ENCODE measurements around the gene ETF1. TPM values are rescaled to one million over a fixed set of nuclear protein-coding genes. Genes with fewer than 3 reads are reported as not detected.

ETF1 gene
- polyA plus RNA-seq, 3 donors, result 34.8 to 71.4 (median 61.6) TPM

DNA sequence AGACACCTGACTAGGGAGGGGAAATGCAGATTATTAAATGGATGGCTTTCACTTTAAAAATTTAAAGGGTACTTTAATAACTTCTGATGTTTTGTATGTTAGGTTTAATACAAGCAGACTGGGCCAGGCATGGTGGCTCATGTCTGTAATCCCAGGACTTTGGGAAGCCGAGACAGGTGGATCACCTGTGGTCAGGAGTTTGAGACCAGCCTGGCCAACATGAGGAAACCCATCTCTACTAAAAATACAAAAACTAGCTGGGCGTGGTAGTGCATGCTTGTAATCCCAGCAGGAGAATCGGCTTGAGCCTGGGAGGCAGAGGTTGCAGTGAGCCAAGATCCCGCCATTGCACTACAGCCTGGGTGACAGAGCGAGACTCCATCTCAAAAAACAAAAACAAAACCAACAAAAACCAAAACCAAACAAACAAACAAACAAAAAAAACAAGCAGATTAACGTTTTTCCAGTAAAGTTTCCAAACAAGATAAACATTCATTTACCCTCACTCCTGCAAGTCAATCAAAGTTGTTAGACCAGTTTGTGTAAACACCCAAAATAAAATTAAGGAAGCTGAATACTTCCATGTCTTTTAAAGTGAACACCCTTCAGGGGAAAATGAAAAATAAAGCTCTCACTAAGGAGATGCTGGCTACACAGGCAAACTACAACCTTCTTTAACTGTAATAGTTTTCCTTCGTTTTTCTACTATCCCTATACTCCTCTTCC, 14.1 kb downstream of the ETF1 start:
- no peak overlapping the region for H2AFZ ChIP-seq (ENCODE audit: insufficient read depth, low read depth, low read length, poor library complexity, severe bottlenecking)
- no peak overlapping the region for H3K4me3 Mint-ChIP-seq
- no peaks in the 10 kb centered on the region for H3K27me3 Mint-ChIP-seq (ENCODE audit: low read depth in 3 of 3)
- H3K9me3 ChIP-seq (replicated peaks in 1 of 2; ENCODE audit: control insufficient read depth in 1 of 2, insufficient read depth in 1 of 2, low read length in 2 of 2), result no peaks in the 10 kb centered on the region
- no peak overlapping the region for H3K27ac ChIP-seq (ENCODE audit: low read depth in 1 of 2, low read length in 2 of 2)
- H3K36me3 ChIP-seq (replicated peaks in 1 of 2; ENCODE audit: control insufficient read depth in 1 of 2, insufficient read depth in 2 of 2, low read length in 2 of 2), result peaks cover 16 to 76% of the 10 kb centered on the region in 2 donors
- peaks cover 29 to 76% of the 10 kb centered on the region in 2 donors for H3K36me3 Mint-ChIP-seq
- intact Hi-C loops (cut with micrococcal nuclease), result no loop called here
- 88% methylated on average over 7 of the region's 7 CpGs for WGBS (ENCODE audit: insufficient coverage)
- no peaks in the 10 kb centered on the region for H3K9me3 Mint-ChIP-seq
- H4K20me1 ChIP-seq (ENCODE audit: insufficient read depth, low read length), result peaks cover 100% of the 10 kb centered on the region
- H3K27me3 ChIP-seq (ENCODE audit: control insufficient read depth in 2 of 2, insufficient read depth in 2 of 2, low read length in 2 of 2), result no peaks in the 10 kb centered on the region
- H3K79me2 ChIP-seq (ENCODE audit: insufficient read depth, low read length), result peaks cover 99% of the 10 kb centered on the region
- H3K4me2 ChIP-seq (replicated peaks; ENCODE audit: extremely low read depth, low read length, poor library complexity, severe bottlenecking), result no peak overlapping the region
- TF ChIP-seq, protein P1, sequence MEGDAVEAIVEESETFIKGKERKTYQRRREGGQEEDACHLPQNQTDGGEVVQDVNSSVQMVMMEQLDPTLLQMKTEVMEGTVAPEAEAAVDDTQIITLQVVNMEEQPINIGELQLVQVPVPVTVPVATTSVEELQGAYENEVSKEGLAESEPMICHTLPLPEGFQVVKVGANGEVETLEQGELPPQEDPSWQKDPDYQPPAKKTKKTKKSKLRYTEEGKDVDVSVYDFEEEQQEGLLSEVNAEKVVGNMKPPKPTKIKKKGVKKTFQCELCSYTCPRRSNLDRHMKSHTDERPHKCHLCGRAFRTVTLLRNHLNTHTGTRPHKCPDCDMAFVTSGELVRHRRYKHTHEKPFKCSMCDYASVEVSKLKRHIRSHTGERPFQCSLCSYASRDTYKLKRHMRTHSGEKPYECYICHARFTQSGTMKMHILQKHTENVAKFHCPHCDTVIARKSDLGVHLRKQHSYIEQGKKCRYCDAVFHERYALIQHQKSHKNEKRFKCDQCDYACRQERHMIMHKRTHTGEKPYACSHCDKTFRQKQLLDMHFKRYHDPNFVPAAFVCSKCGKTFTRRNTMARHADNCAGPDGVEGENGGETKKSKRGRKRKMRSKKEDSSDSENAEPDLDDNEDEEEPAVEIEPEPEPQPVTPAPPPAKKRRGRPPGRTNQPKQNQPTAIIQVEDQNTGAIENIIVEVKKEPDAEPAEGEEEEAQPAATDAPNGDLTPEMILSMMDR (IDR thresholded peaks at IDR 0.05), result no peak
- H3K27ac Mint-ChIP-seq, result peak overlapping the region in 5 of 7 donors; percentile 18 to 45 (median 36)
- H3K9ac ChIP-seq (ENCODE audit: insufficient read depth, low read length, poor library complexity, severe bottlenecking), result no peak overlapping the region
- no peak for DNase-seq
- H3K4me3 ChIP-seq (replicated peaks in 1 of 3; ENCODE audit: low read depth in 2 of 3, low read length in 3 of 3), result no peak overlapping the region
- peaks cover 12% of the 10 kb centered on the region for H3K4me1 Mint-ChIP-seq
- no peaks in the 10 kb centered on the region for H3K4me1 ChIP-seq (ENCODE audit: control insufficient read depth in 1 of 2, insufficient read depth in 2 of 2, low read length in 2 of 2)

DNA sequence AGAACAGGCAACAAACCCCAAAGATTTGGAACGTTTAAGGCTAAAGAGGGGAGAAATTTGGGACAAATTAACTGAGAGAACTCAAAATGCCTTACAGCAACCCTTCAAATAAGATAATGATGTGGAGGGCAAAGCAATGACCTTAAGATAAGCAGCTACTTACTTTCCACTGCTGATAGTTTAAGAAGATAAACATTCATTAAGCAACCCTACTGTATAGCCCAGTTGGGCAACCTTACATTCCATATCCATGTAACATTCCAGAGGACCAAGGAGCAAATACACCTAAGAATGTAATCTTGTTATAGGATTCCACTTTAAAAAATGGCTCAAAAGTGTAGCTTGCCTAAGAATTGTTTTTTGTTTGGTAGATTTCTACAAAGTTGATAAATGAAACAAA, 14.8 kb downstream of the ETF1 start:
- H4K20me1 ChIP-seq (ENCODE audit: insufficient read depth, low read length), result peaks cover 100% of the 10 kb centered on the region
- H3K4me1 ChIP-seq (ENCODE audit: control insufficient read depth in 1 of 2, insufficient read depth in 2 of 2, low read length in 2 of 2), result no peaks in the 10 kb centered on the region
- H3K9me3 ChIP-seq (replicated peaks in 1 of 2; ENCODE audit: control insufficient read depth in 1 of 2, insufficient read depth in 1 of 2, low read length in 2 of 2), result no peaks in the 10 kb centered on the region
- no peak overlapping the region for H3K4me3 ChIP-seq (replicated peaks in 1 of 3; ENCODE audit: low read depth in 2 of 3, low read length in 3 of 3)
- no peaks in the 10 kb centered on the region for H3K27me3 ChIP-seq (ENCODE audit: control insufficient read depth in 2 of 2, insufficient read depth in 2 of 2, low read length in 2 of 2)
- H3K4me1 Mint-ChIP-seq, result peaks cover 12% of the 10 kb centered on the region
- intact Hi-C loops (cut with micrococcal nuclease), result no loop called here
- no peak overlapping the region for H3K9ac ChIP-seq (ENCODE audit: insufficient read depth, low read length, poor library complexity, severe bottlenecking)
- H2AFZ ChIP-seq (ENCODE audit: insufficient read depth, low read depth, low read length, poor library complexity, severe bottlenecking), result no peak overlapping the region
- no peak overlapping the region for H3K4me2 ChIP-seq (replicated peaks; ENCODE audit: extremely low read depth, low read length, poor library complexity, severe bottlenecking)
- no peak for DNase-seq
- WGBS (ENCODE audit: insufficient coverage), result no CpG with 5 or more reads among the region's 1 CpG
- TF ChIP-seq, protein P1 (IDR thresholded peaks at IDR 0.05), result no peak
- no peak overlapping the region for H3K4me3 Mint-ChIP-seq
- H3K36me3 Mint-ChIP-seq, result peaks cover 26 to 76% of the 10 kb centered on the region in 2 donors
- no peak overlapping the region for H3K27ac Mint-ChIP-seq
- H3K79me2 ChIP-seq (ENCODE audit: insufficient read depth, low read length), result peaks cover 99% of the 10 kb centered on the region
- no peaks in the 10 kb centered on the region for H3K9me3 Mint-ChIP-seq
- H3K36me3 ChIP-seq (replicated peaks in 1 of 2; ENCODE audit: control insufficient read depth in 1 of 2, insufficient read depth in 2 of 2, low read length in 2 of 2), result peaks cover 16 to 69% of the 10 kb centered on the region in 2 donors
- H3K27ac ChIP-seq (ENCODE audit: low read depth in 1 of 2, low read length in 2 of 2), result no peak overlapping the region
- no peaks in the 10 kb centered on the region for H3K27me3 Mint-ChIP-seq (ENCODE audit: low read depth in 3 of 3)
